Astrocyte (in vitro differentiated cells and primary cell): Measurements from ENCODE around the gene TMEM191C.
"Not testable (repeated sequence)": the region's sequence is repeated elsewhere in the genome, so short reads cannot be mapped to it uniquely, and the experiment has no call there.

Experiments used
- EZH2 ChIP-seq: IDR thresholded peaks from 2 replicates; pipeline ENCODE4 v1.6.1; 2012; ENCODE audit warnings: mild to moderate bottlenecking, low read length, inconsistent platforms; ENCODE audit not compliant: insufficient read depth
- TF ChIP-seq, protein P1 (sequence below): IDR thresholded peaks from 2 replicates; pipeline ENCODE4 v1.5.1; 2011; ENCODE audit warnings: low read depth, mild to moderate bottlenecking, inconsistent platforms, low read length, moderate library complexity; ENCODE audit not compliant: insufficient read depth

- TF ChIP-seq, protein P1, sequence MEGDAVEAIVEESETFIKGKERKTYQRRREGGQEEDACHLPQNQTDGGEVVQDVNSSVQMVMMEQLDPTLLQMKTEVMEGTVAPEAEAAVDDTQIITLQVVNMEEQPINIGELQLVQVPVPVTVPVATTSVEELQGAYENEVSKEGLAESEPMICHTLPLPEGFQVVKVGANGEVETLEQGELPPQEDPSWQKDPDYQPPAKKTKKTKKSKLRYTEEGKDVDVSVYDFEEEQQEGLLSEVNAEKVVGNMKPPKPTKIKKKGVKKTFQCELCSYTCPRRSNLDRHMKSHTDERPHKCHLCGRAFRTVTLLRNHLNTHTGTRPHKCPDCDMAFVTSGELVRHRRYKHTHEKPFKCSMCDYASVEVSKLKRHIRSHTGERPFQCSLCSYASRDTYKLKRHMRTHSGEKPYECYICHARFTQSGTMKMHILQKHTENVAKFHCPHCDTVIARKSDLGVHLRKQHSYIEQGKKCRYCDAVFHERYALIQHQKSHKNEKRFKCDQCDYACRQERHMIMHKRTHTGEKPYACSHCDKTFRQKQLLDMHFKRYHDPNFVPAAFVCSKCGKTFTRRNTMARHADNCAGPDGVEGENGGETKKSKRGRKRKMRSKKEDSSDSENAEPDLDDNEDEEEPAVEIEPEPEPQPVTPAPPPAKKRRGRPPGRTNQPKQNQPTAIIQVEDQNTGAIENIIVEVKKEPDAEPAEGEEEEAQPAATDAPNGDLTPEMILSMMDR, result not testable (repeated sequence)
- TF ChIP-seq EZH2, result not testable (repeated sequence)
These were observed 44.8 kb downstream of the TMEM191C start for GRCh38 chr22:21512022-21512421.
